ENCODE measurements around the gene TLCD5.

The TLCD5 gene

GRCh38 chr11:120310870-120311269 is 14.2 kb upstream of the TLCD5 start:
- no peak for DNase-seq

DNA sequence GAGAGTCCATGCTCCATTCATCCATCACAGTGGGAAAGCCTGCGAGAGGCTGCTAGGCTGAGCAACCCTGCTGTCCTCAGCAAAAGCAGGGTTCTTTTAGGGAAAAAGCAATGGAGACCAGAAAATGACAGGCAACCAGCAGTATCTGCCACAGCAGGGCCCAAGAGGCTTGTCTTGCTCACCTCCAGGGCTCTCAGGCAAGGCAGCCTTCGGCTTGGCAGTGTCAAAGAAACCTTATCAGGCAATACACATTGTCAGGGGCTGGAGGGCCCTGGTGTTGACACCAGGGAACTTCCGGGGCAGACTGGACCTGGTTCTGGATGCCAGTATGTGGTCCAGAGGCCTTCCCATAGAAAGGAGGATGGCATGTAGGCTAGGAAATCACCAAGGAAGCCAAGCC is 10.2 kb upstream of the TLCD5 start:
- DNase-seq, result no peak

GRCh38 chr11:120316880-120317688 is 8.0 kb upstream of the TLCD5 start:
- no peak for DNase-seq

- no peak for DNase-seq
Observed at GRCh38 chr11:120317689-120318480, 7.2 kb upstream of the TLCD5 start.

- DNase-seq, result no peak
Observed at GRCh38 chr11:120318906-120319305, 6.2 kb upstream of the TLCD5 start.

DNA sequence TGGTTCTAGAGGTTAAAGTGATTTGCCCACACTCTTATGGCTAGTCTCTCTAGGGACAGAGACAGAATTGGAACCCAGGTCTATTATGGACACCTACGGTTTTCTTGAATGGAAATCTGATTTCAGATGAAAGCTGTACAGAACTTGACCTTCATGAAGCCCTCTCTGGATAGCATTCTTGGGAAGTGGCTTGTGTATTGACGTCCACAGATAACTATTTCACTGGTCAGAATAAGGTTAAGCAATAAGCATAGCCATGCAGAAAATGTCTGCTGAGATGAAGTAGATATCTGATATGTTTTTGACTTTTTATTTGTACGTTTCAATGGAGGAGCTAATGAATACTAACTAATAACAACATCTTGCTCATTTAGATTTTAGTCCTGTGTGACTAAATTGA is 1.1 kb downstream of the TLCD5 start:
- DNase-seq, result no peak

DNA sequence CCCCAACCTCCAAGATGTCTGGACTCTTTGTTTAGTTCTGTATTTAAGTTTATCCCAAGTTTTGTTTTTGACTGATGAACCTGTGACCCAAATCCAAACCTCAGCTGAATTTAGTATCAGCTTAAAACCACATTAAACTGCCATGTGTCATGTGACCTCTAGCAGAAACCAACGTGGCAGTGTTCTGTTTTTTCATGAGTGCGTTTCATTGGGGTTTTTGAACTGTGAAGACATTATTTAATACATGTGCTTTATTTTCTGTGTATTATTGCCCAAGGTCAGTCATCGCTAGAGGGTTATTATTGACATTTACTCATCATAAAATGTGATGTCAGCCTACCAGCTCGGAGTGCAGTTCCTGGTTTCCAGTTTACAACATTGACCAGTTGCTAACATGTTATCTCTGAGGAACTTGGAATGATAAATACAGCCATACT is 1.8 kb downstream of the TLCD5 start:
- DNase-seq, result no peak

DNA sequence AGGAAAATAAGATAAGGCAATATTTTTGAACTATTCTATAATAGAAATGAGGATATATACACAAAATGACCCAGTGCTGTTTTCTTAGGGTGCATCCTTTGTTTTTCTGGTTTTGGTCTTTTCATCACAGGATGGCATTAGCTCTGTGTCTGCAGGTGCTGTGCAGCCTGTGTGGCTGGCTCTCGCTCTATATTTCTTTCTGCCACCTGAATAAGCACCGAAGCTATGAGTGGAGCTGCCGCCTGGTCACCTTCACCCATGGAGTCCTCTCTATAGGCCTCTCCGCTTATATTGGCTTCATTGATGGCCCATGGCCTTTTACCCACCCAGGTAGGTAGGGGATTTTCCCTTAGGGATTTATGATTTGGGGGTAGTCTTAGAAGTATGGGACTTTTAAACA is 2.2 kb downstream of the TLCD5 start:
- no peak for DNase-seq

- no peak for DNase-seq
Observed at GRCh38 chr11:120329556-120329955, 4.5 kb downstream of the TLCD5 start.

- no peak for DNase-seq
Observed at GRCh38 chr11:120330045-120330444, 4.9 kb downstream of the TLCD5 start.

DNA sequence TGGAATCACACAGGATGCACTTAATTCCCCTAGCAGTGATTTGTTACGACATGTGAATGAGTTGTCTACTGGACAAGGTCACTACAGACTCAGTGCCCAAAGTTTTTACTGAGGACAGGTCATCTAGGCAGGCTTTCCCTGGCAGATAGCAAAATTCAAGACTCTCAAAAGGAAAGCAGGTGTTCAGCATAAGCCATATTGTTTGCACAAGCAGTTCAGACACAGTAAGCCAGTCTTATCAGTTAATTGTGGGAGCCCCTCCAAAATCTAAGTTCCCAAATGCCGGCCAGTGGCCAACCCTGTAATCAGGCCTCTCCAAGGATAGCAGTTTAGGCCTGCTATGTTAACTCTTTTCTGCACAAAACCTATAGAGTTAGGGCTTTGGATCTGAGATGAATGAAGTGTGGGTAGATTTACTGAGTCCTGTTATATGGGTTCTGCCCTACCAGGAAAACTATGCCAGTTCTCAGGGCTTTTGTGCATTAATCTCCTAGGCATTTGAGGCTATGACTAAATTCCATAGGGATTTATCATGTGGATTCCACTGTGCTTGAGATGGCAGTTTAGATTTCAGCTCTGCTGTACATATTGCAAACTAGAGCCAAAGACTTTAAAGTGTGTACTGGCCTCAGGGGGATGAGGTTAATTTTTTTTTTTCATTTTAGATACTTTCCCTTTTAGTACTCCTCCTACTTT is 6.3 kb downstream of the TLCD5 start:
- DNase-seq, result no peak

DNA sequence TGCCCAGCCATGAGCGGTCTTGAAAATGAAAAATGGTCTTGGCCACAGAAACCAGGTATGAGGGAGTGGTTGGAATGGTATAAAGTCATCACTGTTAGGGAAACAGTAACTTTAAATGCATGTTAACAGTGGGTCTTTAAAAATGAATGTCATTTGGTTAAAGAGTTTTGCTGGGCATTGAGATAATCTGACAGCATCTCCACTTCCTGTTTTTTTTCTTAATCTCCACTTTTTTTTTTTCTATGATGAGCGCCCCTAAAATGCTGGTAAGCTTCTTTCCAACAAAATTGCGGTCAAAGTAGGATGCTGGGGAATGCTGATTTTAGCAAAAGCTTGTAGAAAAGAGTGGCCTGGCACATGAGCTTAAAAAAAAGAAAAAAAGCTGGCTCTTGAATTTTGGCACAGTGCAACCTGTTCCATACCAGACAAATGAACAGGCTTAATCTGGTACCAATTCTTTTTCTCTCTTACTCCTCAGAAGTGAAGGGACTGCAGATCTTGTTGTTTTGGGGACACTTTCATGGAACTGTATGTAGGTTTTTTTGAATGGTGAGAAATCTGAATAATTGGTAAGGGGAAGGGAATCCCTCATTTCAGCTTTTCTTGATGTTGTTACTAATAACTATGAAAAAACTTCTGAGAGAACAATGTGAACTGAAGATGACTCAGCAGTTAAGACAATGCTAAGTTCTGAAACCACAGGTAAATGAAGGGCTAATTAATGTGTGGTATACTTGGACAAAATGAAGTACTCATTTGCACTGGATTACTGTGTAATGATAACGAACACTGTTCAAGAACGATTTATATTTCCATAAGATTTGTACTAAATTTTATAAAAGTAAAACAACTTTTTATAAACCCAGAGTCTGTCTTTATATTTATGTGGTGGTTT is 8.0 kb downstream of the TLCD5 start:
- no peak for DNase-seq

DNA sequence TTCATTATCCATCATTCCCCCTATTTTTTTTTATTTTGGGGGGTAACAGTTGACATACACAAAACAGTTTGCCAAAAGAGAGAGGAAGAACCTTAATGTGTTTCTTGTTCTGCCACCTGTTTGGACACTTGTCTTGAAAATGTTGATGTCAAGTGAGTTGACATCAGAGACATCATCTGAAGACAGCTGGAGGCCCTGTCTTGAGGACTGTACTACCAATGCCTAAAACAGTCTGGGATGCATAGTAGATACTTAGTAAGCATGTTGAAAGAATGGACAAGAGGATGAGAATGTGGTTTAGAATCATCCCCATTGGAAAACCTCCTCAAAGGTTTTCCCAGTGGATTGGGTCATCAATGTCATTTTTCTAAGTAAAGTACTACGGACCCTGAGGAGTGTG is 8.7 kb downstream of the TLCD5 start:
- no peak for DNase-seq

GRCh38 chr11:120334332-120334731 is 9.2 kb downstream of the TLCD5 start:
- no peak for DNase-seq

DNA sequence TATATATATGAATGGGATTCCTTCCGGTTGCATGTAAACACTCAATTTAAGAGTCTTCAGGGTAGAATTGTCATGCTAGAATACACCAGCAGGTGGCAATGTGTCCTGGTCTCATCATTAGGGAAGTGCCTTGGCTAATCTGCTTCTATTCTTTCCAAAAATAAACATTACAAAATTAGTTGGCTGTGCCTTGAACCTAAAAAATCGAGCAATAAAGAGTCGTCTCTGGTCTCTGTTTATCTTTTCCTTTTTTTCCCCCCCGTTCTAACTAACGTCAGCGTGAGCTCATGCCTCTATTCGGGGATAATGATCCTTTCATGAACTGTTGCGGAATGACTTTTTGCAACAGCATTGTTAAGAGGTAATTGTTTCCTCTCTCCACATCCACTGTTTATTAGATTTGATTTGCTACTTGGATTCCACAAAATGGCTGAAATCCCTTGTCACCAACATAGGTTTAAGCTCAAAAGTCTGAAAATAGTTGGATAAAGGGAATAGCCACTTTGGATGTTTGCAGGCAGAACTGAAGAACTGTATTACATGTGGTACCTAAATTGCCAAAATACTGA is 9.9 kb downstream of the TLCD5 start:
- DNase-seq, result peak; percentile 38 to 56

DNA sequence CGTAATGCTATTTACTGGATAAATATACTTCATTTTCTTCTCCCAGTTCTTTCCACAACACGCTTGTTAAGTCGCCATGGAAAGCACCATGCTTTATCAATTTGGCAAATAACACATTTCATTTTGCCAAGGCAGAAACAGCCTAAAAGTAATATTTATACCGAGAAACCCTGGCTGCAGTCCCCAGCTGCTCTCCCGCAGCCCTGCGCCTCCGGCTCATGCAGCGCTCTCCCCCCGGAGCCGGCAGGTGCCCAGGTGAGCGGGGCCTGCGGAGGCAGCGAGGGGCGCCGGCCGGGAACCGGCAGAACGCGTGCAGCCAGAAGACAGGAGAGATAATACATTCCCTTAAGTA is 10.4 kb downstream of the TLCD5 start:
- no peak for DNase-seq

DNA sequence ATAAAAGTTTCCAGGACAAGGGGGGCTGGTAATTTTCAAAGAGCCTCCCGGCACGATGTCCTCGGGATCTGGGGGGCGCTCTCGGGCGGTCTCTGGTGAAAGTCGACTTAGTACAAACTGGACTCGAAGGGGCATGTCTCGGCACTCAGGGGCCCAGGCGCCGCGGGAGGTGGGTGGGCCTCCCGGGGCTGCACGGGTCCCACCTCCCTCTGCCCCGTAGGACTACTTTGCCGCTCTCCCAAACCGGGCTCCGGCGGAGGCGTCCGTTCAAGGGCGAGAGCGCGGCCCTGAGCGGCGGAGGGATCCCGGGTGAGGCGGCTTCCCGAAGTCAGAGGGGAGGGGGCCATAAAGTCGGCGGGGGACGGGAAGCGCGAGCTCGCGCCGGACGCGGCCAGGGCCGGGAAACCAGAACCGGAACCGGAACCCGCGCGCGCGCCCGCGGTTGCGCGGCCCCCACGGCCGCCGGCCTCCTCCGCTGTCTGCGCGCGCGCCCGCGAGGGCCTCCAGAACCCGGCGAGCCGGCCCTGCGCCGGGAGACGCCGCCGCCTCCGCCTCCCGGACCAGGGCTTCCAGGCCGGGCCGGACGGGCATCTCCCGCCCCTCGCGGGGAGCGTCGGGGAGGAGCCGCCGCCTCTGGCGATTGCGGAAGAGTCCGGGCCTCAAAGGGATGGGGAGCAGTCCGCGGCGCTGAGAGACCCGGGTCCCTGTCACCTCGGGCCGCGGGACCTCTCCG is 11.0 kb downstream of the TLCD5 start, which contains the start of gene ARHGEF12:
Gene ARHGEF12 (plus strand): TSS at position 506 of the 733 bp plus-strand sequence. CDS start 831 bp downstream, outside the sequence.
- peak; percentile 76 to 93 for DNase-seq

DNA sequence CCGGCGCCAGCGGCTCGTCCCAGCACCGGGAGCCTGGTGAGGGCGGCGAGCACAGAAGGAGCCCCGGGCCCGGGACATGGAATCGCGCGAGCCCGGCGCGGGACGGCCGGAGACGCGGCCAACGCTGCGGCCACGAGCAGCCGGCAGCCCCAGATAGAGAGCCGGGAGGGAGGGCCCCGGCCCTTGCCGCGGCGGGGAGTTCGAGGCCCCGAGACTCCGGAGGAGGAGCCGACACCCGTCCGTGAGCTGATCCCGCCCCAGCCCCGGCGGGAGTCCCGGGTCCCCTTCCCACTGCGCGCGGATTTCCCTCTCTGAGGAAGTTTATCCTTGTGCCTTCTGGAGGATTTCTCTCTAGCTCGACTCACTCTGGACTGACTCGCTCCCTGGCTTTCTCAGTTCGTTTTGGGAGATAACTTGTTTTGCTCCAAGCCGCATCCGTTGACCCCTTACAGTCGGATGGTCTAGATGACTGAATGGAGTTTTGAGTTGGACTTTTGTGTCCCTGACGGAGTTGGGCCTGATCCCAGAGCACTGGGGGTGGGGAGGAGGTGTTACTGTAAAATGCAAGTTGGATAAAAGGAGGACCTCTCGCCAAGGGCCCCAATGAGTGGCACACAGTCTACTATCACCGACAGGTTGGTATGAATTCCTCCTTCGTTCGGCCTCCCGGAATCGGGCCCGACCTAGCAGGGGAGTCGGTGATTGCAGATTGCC is 11.7 kb downstream of the TLCD5 start:
- DNase-seq, result peak in 1 of 2 experiments; percentile 56

GRCh38 chr11:120337355-120338106 is 12.4 kb downstream of the TLCD5 start:
- DNase-seq, result peak in 1 of 2 experiments; percentile 56

Measured in NCI-H187 (cell line).